ENCODE data around the gene CRB1.
A peak's percentile ranks its signal among the peaks of the same experiment; 100 is the strongest.

Gene CRB1

DNA sequence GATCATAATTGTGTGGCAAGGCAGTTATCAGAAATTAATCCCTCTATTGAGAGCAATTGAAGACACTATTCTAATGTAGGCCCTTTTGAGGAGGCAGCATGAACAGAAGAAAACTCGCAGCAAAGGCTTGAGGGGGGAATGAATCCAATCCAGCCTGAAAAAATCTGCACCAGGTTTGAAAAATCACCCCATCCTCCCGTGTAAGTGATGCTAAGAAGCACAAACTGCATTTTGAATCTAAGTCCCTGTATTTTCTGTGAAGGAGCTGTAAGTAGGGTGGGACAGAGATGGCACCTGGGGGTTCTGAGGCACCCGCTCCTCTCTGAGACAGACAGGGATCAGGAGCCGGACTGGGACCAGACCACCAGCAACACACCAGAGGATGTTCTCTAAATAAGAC is at the start of gene CRB1:
Gene CRB1, plus strand, starts transcription at position 241 of the 400 bp plus-strand sequence. CDS start 161 bp downstream, outside the sequence.
- Histone ChIP-seq H3K9me3 (ENCODE audit: insufficient read depth, low read length) (no peaks in the 10 kb centered on the region), H3K9ac (ENCODE audit: low read length) (no peak within 1 kb of the TSS), H3K79me2 (ENCODE audit: insufficient read depth, low read length) (no peaks in the 10 kb centered on the region), H3K4me2 (ENCODE audit: low read depth, low read length, poor library complexity, severe bottlenecking) (no peak within 1 kb of the TSS), H2AFZ (ENCODE audit: low read depth, low read length, severe bottlenecking) (peak within 1 kb of the TSS; percentile 64), H3K27me3 (ENCODE audit: low read length) (no peaks in the 10 kb centered on the region), H3K27ac (ENCODE audit: low read depth, low read length) (no peak within 1 kb of the TSS), H4K20me1 (ENCODE audit: low read depth, low read length) (no peaks in the 10 kb centered on the region), H3K36me3 (ENCODE audit: low read length) (no peaks in the 10 kb centered on the region), H3K9me2 (replicated peaks; ENCODE audit: insufficient read depth, low read length) (no peaks in the 10 kb centered on the region), H3F3A (ENCODE audit: insufficient read depth) (no peaks in the 10 kb centered on the region), H3K4me3 (ENCODE audit: insufficient read depth, low read length, poor library complexity, severe bottlenecking) (no peak within 1 kb of the TSS)
- TF ChIP-seq, protein P1, sequence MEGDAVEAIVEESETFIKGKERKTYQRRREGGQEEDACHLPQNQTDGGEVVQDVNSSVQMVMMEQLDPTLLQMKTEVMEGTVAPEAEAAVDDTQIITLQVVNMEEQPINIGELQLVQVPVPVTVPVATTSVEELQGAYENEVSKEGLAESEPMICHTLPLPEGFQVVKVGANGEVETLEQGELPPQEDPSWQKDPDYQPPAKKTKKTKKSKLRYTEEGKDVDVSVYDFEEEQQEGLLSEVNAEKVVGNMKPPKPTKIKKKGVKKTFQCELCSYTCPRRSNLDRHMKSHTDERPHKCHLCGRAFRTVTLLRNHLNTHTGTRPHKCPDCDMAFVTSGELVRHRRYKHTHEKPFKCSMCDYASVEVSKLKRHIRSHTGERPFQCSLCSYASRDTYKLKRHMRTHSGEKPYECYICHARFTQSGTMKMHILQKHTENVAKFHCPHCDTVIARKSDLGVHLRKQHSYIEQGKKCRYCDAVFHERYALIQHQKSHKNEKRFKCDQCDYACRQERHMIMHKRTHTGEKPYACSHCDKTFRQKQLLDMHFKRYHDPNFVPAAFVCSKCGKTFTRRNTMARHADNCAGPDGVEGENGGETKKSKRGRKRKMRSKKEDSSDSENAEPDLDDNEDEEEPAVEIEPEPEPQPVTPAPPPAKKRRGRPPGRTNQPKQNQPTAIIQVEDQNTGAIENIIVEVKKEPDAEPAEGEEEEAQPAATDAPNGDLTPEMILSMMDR (IDR thresholded peaks at IDR 0.05; ENCODE audit: insufficient read depth, low read length, poor library complexity, severe bottlenecking) = no peak
- no peak for TF ChIP-seq EZH2phosphoT487 (conservative IDR thresholded peaks at IDR 0.05; ENCODE audit: low read length)

DNA sequence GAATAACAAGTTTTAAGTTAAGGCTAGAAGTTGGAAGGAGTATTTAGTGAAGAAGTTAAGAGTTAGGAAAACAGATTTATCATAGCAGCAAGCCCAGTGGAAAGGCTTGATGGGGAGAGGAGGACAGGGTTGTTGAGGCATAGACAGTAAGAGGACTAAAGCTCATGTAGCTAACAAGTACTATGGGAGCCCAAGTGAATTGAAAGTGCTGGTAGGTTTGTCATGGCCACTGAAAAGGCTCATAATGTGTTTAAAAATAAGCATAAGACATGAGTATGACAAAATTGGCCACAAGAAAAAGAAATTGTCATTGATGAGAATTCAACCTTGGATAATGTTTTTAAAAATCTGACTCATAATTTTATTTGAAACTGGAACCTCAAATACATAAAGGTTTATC is 49.2 kb upstream of the CRB1 start:
- Histone ChIP-seq H3F3A (ENCODE audit: insufficient read depth) (no peaks in the 10 kb centered on the region), H3K9me3 (ENCODE audit: insufficient read depth, low read length) (no peaks in the 10 kb centered on the region), H3K79me2 (ENCODE audit: insufficient read depth, low read length) (no peaks in the 10 kb centered on the region), H3K4me2 (ENCODE audit: low read depth, low read length, poor library complexity, severe bottlenecking) (no peak overlapping the region), H3K9ac (ENCODE audit: low read length) (no peak overlapping the region), H3K36me3 (ENCODE audit: low read length) (no peaks in the 10 kb centered on the region), H4K20me1 (ENCODE audit: low read depth, low read length) (no peaks in the 10 kb centered on the region), H3K4me3 (ENCODE audit: insufficient read depth, low read length, poor library complexity, severe bottlenecking) (no peak overlapping the region), H2AFZ (ENCODE audit: low read depth, low read length, severe bottlenecking) (no peak overlapping the region), H3K9me2 (replicated peaks; ENCODE audit: insufficient read depth, low read length) (no peaks in the 10 kb centered on the region), H3K27me3 (ENCODE audit: low read length) (no peaks in the 10 kb centered on the region), H3K27ac (ENCODE audit: low read depth, low read length) (no peak overlapping the region)
- TF ChIP-seq, protein P1 (IDR thresholded peaks at IDR 0.05; ENCODE audit: insufficient read depth, low read length, poor library complexity, severe bottlenecking) = no peak

DNA sequence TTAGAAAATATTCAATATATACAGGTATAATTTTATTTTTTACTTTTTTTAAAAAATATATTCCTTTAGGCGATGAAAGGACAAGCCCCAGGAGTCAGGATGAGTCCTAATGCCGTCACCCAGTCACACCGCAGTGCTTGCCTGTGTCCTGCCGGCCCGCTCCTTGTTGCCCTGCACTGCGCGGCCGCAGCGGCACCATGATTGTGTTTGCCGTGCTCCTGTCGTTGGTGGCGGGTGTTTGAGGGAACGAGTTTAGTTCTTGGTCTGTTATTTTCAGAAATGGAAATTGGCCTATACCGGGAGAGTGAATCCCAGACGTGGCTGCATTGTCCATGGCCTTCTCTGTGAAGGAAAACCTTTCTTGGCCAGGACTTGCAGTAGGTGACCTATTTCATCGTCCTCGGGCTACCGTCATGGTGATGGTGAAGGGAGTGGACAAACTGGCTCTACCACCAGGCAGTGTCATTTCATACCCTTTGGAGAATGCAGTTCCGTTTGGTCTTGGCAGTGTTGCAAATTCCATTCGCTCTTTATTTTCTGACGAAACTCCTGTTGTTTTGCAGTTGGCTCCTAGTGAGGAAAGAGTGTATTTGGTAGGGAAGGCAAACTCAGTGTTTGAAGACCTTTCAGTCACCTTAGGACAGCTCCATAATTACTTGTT is 45.9 kb upstream of the CRB1 start:
- Histone ChIP-seq H3K36me3 (ENCODE audit: low read length) (no peaks in the 10 kb centered on the region), H3K4me2 (ENCODE audit: low read depth, low read length, poor library complexity, severe bottlenecking) (no peak overlapping the region), H2AFZ (ENCODE audit: low read depth, low read length, severe bottlenecking) (no peak overlapping the region)

More for the DNA sequence above, 45.9 kb upstream of the CRB1 start:
- TF ChIP-seq, protein P1 (IDR thresholded peaks at IDR 0.05; ENCODE audit: insufficient read depth, low read length, poor library complexity, severe bottlenecking) = no peak
- TF ChIP-seq EZH2phosphoT487 (conservative IDR thresholded peaks at IDR 0.05; ENCODE audit: low read length) = no peak
- no peak overlapping the region for H3K4me3 ChIP-seq (ENCODE audit: insufficient read depth, low read length, poor library complexity, severe bottlenecking)
- H4K20me1 ChIP-seq (ENCODE audit: low read depth, low read length) = no peaks in the 10 kb centered on the region
- H3K9ac ChIP-seq (ENCODE audit: low read length) = no peak overlapping the region
- no peaks in the 10 kb centered on the region for H3K27me3 ChIP-seq (ENCODE audit: low read length)
- no peaks in the 10 kb centered on the region for H3K9me2 ChIP-seq (replicated peaks; ENCODE audit: insufficient read depth, low read length)
- no peaks in the 10 kb centered on the region for H3F3A ChIP-seq (ENCODE audit: insufficient read depth)
- no peaks in the 10 kb centered on the region for H3K9me3 ChIP-seq (ENCODE audit: insufficient read depth, low read length)
- H3K79me2 ChIP-seq (ENCODE audit: insufficient read depth, low read length) = no peaks in the 10 kb centered on the region
- no peak overlapping the region for H3K27ac ChIP-seq (ENCODE audit: low read depth, low read length)

All from SU-DHL-6 (cell line).